ENCODE results near the gene TBCE.
"Not testable (repeated sequence)": the region's sequence is repeated elsewhere in the genome, so short reads cannot be mapped to it uniquely, and the experiment has no call there.

Gene TBCE

GRCh38 chr1:235357485-235358373, 9.5 kb upstream of the TBCE start:
- no peak for DNase-seq

GRCh38 chr1:235358899-235359298, 8.3 kb upstream of the TBCE start:
- DNase-seq: no peak

DNA sequence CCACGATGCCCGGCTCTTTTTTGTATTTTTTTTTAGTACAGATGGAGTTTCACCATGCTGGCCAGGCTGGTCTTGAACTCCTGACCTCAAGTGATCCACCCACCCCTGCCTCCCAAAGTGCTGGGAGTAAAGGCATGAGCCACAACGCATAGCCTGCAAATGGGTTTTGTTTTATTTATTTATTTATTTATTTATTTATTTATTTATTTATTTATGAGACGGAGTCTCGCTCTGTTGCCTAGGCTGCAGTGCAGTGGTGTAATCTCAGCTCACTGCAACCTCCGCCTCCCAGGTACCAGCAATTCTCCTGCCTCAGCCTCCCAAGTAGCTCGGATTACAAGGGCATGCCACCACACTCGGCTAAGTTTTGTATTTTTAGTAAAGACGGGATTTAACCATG, 3.0 kb upstream of the TBCE start:
- DNase-seq: not testable (repeated sequence)

DNA sequence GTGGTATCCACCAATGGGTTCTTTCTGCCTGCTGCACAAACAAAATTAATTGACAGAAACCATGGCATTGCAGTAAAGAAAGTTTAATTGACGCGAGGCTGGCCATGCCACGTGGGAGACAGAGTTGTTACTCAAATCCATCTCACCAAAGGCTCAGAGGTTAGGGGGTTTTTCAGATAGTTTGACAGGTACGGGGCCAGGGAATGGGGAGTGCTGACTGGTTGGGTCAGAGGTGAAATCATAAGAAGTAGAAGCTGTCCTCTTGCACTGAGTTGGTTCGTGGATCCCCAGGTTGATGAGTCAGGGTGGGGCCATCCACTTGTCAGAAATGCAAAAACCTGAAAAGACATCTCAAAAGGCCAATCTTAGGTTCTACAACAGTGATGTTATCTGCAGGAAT, 941 bp upstream of the TBCE start:
- DNase-seq: no peak

DNA sequence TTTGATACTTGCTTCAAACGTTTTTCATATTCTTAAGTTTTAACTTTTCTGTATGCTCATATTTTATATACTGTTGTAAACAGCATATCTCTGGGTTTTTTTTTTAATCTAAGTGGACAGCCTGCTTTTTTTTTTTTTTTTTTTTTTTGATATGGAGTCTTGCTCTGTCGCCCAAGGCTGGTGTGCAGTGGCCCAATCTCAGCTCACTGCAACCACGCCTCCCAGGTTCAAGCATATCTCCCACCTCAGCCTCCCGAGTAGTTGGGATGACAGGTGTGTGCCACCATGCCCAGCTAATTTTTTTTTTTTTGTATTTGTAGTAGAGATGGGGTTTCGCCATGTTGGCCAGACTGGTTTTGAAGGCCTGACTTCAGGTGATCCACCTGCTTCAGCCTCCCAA, 1.2 kb downstream of the TBCE start:
- no peak for DNase-seq

DNA sequence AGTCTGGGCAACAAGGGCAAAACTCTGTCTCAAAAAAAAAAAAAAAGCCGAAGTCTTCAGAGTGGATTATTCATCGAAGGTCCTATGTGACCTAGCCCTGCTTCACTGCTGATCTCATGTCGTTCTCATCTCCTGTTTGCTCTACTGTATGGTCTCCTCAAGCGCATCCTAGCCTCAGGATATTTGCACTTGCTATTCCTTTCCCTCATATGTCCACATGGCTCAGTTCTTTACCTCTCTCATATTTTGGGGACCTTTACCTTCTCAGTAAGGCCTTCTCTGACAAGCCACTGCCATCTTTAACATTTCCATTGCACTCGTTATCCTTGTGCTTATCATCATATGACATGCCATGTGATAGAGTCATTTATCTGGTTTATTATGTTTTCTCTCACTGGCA, 2.6 kb downstream of the TBCE start:
- no peak for DNase-seq

DNA sequence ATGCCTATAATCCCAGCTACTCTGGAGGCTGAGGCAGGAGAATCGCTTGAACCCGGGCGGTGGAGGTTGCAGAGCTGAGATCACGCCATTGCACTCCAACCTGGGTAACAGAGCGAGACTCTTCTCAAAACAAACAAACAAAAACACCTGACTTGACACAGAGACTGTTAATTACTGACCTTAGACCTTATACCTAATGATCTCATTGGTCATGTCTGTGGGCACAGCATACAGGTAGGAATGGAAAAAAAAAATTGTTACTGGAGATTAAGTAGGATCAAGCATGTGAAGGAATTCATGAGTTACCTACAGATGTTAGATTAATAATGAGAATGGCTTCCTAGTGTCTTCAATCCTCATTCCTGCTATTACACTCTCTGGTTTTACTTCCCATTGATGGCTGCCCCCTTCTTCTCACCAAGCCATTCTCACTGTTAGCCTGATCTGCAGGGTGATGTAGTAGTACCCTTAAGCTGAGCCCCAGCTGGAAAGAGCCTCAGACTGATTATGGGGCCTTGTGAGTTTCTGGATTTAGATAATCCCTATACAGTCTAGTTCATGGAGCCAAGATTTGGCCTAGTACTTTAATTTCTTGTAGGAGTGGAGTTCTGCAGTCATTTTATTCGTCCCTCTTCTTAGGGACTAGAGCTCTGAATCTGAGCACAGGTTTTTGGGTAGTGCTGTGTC, 8.8 kb downstream of the TBCE start:
- DNase-seq: no peak

GRCh38 chr1:235378134-235378735, 11.0 kb downstream of the TBCE start:
- not testable (repeated sequence) for DNase-seq

DNA sequence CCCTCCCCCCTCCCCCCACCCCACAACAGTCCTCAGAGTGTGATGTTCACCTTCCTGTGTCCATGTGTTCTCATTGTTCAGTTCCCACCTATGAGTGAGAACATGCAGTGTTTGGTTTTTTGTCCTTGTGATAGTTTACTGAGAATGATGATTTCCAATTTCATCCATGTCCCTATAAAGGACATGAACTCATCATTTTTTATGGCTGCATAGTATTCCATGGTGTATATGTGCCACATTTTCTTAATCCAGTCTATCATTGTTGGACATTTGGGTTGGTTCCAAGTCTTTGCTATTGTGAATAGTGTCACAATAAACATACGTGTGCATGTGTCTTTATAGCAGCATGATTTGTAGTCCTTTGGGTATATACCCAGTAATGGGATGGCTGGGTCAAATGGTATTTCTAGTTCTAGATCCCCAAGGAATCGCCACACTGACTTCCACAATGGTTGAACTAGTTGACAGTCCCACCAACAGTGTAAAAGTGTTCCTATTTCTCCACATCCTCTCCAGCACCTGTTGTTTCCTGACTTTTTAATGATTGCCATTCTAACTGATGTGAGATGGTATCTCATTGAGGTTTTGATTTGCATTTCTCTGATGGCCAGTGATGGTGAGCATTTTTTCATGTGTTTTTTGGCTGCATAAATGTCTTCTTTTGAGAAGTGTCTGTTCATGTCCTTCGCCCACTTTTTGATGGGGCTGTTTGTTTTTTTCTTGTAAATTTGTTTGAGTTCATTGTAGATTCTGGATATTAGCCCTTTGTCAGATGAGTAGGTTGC, 14.9 kb downstream of the TBCE start:
- DNase-seq: not testable (repeated sequence)

DNA sequence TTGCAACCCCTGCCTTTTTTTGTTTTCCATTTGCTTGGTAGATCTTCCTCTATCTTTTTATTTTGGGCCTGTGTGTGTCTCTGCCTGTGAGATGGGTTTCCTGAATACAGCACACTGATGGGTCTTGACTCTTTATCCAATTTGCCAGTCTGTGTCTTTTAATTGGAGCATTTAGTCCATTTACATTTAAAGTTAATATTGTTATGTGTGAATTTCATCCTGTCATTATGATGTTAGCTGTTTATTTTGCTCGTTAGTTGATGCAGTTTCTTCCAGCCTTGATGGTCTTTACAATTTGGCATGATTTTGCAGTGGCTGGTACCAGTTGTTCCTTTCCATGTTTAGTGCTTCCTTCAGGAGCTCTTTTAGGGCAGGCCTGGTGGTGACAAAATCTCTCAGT, 18.4 kb downstream of the TBCE start:
- DNase-seq: not testable (repeated sequence)

DNA sequence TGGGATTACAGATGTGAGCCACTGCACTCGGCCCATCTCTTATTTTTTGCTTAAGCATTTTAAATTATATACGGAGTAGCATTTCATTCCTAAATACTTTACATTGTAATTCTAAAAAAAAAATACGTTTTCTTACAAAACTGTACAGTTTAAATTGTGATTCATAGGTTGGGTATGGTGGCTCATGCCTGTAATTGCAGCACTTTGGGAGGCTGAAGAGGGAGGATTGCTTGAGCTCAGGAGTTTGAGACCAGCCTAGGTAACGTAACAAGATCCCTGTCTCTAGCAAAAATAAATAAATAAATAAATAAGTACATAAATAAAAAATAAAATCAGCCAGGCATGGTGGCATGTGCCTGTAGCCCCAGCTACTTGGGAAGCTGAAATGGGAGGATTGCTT, 24.6 kb downstream of the TBCE start:
- DNase-seq: no peak

DNA sequence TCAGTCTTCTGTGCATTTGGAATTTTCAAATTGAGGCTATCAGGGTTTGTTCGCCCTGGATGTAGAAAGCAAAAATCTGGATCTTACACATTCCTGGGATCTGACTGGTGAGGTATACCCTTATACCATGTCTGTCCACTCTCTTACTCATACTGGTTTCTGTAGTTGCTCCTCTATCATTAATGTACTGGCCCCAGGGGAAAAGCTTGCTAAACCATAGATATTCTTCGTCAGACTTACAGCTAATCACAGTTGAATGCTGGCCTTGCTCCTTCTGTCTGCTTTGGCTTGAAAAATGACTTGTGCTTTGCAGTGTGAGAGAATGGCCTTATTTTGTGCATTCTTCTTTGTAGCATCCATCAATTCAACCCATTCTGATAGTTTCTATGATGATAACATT, 30.5 kb downstream of the TBCE start:
- peak; percentile 93 for DNase-seq

DNA sequence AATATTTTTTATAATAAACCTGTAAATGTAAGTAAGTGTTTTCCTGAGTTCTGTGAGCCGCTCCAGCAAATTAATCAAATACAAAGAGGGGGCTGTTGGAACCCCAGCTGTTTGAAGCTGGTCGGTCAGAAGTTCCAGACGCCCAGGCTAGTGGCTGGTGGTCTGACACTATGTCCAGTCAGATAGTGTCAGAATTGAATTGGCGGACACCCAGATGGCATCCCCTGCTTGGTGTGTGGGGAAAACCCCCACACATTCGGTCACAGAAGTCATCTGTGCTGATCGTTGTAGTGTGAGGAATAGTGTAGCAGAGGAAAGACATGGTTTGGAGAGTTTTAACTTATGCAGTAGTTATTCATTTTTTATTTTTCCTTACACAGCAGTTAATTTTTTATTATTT, 32.4 kb downstream of the TBCE start:
- no peak for DNase-seq

GRCh38 chr1:235401251-235401650, 34.0 kb downstream of the TBCE start:
- DNase-seq: peak; percentile 7

DNA sequence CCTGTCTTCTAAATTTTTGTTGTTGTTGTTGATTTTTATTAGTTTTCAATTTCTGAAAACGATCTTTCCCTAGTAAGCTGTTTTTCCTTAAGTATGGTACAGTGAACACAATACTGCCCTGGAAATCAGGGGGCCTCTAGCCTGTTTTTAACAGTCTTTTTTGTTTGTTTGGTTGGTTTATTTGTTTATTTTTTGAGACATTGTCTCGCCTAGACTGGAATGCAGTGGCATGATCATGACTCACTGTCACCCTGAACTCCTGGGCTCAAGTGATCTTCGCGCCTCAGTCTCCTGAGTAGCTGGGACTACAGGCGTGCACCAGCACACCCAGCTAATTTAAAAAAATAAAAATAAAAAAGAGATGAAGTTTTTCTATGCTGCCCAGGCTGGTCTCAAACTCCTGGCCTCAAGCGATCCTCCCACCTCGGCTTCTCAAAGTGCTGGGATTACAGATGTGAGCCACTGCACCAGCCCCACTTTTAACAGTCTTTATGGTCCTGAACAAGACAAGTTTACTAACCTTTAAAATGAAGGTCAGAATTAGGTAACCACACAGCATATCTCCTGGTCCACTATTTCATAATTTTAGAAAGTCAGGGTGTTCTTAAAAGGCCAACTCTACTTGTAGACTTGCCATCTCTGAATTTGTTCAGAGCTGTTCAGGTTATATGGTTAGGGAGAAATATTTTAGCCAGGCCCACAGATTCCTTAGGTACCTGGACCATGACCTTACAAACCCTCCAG, 35.4 kb downstream of the TBCE start:
- DNase-seq: no peak

DNA sequence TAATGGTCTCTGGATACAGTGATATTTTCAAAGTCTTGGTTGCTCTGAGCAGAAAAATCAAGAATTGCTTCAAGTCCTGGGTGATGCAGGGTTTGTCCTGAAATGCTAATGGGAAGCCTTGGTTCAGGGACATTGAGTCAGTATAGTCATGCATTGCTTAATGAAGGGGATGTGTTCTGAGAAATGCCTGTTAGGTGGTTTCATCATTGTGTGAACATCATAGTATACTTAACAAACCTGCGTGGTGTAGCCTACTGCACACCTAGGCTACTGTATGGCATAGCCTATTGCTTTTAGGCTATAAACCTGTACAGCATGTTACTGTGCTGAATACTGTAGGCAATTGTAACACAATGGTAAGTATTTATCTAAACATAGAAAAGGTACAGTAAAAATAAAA, 36.4 kb downstream of the TBCE start:
- no peak for DNase-seq

- DNase-seq: no peak
Observed at GRCh38 chr1:235404190-235404589, 37.0 kb downstream of the TBCE start.

DNA sequence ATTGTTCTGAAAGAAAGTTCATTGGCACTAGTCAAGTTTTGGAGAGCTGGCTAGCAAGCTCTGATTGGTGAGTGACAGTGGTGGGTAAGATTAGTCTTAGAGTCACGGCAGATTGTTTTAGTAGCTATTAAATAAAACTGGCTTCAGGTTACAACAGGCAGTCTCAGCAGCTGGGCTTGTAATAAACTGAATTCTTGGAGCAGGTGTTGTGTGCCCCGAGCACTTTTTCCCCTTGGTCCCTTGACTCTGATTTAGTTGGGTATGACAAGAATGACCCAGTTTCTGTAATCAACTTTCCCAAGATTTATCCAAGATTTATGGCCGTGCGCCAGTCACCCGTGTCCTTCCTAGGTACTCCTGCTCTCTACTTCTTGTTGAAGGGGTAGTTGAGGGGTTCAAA, 40.2 kb downstream of the TBCE start:
- no peak for DNase-seq

GRCh38 chr1:235408503-235408960, 41.3 kb downstream of the TBCE start:
- no peak for DNase-seq

DNA sequence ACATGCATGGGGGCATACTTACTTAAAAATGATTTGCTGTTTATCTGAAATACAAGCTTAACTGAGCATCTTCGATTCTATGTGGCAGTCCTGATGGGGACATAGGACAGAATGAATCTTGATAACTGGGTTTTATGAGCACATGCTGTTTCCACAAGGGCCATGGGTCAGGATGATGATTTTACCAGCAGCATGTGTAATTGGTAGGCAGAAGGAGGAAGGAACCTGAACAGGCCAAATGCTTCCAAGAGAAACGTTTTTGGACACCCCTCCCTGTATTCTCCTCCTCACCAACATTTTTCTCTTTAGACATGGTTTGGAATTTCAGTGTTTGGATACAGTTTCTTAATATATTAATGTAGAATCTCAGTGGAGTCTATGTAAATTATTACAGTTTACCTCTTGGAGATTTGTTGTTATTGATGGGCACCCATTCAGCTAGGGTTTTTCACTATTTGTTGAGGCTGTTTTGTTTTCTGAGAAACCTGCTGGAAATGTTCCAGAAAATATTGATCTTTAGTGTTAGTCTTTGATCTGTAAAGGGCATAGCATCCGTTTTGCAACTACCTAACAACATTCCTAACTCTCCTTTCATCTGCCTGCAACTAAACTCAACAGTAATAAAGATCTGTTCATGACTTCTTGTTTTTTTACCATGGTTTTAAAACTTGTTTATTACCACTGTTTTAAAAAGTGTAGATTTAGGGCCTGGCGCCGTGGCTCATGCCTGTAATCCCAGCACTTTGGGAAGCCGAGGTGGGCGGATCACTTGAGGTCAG, 42.0 kb downstream of the TBCE start:
- no peak for DNase-seq

GRCh38 chr1:235410467-235410866, 43.2 kb downstream of the TBCE start:
- DNase-seq: no peak

All from amniotic stem cell (primary cell).